CD1c-positive myeloid dendritic cell (primary cell): Measurements from ENCODE around the gene TMEM266.
A peak's percentile ranks its signal among the peaks of the same experiment; 100 is the strongest.

Experiments used
- DNase-seq: peaks from one replicate; pipeline ENCODE4 v3.0.0-alpha.2; 2016; ENCODE audit errors: extremely low spot score

TMEM266 gene

DNA sequence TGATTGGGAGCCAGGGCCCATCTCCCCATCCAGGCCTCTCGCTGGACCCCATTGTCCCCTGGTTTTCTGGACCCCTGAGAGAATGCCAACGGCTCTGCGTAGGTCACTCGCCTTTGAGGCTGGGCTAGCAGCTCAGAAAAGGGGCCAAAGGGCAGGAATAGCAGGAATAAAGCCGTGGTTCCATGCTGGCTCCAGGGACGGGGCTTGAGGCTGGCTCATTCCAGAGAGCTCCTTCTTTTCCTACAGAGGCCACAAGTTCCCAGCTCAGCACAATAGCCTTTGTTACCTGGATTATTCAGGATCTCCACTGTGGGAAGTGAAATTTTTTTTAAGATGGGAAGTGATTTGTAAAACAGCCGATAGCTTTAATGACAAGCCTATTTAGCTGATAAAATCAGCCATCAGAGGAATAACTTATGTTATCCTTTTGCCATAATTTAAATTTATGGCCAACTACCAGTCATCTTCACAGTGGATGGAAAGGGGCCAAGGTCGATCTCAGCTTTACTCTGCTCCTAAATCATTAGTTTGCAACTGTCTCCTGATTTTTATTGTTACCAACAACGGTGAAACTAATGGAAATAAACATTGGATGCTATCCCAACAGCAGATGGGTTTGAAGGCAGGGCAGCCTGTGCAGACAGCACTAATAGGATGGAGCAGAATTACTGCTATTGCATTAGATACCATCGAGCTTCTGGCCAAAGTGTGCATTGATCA, 124.3 kb downstream of the TMEM266 start:
- no peak for DNase-seq

DNA sequence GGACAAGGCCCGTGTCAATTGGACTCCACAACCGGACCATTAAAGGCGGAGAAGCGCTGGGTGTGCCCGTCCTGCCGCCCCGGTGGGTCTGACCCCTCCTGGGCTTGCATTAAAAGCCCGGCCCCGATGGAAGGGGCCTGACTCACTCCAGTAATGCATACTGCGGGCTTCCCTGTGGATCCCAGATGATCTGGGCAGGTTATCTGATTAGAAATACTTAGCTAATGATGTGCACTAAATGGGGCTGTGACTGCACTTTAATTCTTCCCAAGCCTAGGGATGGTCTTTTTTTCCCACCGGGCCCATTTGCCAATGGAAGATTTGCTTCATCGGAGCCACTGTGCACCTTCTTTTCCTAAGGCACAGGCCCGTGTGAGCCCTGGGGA, 124.9 kb downstream of the TMEM266 start:
- DNase-seq: no peak

DNA sequence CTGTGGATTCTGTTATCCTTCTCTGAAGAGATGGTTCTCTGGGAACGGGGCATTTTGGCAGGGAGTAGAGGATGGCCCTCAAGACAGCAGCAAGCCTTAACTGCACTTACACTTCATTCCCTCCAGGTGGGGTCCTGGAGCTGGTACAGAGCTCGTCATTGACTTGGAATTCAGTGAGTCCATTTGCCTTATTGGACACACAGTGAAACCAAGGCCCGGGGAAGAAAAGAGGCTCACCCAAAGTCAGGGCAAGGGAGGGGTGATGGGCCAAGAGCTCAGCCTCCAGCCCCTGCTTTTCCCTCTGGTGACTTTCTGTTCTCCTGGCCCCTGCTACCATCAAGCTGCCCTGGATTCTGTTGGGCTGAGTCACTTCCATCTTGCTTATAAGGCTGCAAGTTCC, 125.9 kb downstream of the TMEM266 start:
- DNase-seq: peak; percentile 37

DNA sequence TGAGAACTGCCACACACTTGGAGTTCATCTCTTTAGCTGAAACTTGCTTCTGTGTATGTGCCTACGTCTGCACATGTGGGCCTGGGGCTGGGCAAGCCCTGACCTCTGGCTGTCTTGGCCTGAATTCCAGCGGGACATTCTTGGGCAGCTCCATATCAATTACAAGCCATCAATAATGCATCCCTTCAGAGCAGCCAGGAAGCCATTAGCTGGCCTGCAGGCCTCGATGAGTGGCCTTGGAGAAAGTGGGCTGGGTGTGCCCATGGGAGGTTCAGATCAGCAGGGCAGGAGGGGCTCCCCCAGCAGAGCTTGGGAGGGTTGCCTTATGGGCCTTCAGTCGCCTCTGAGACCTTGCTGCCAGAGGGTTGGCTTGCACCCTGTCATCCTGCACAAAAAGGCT, 127.4 kb downstream of the TMEM266 start:
- DNase-seq: no peak

DNA sequence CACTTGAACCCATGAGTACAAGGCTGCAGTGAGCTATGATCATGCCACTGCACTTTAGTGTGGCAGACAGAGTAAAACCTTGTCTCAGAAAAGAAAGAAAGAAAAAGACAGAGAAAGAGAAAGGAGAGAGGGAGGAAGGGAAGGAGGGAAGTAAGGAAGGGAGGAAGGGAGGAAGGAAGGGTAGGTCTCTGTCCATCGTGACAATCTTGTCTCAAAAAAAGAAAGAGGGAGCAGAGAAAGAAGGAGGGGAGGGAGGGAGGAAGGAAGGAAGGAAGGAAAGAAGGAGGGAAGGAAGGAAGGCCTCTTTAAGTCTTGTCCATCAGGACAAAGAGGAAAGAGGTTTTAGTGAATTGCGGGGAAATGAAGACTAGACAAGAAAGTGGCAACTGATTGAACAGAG, 129.3 kb downstream of the TMEM266 start:
- DNase-seq: no peak

DNA sequence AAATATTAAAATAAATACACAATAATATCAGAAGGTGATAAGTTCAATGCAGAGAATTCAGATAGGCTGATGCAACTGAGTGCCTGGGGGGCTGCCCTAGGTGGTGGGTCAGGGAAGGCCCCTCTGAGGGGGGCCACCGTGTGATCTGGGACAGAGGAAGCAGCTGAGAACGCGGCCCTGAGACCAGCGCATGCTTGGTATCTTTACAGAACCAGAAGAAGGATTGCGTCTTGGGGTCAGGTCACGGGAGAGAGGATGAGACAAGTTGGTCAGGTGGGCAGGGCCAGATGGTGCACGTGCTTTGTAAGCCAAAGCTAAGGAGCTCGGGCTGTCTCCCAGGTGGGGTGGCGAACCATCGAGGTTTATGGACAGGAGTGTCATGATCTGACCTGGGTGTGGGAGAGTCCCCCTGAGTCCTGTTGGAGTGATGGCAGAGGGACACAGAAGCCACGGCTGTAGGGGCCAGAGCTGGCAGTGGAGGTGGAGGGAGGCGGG, 130.3 kb downstream of the TMEM266 start:
- no peak for DNase-seq

DNA sequence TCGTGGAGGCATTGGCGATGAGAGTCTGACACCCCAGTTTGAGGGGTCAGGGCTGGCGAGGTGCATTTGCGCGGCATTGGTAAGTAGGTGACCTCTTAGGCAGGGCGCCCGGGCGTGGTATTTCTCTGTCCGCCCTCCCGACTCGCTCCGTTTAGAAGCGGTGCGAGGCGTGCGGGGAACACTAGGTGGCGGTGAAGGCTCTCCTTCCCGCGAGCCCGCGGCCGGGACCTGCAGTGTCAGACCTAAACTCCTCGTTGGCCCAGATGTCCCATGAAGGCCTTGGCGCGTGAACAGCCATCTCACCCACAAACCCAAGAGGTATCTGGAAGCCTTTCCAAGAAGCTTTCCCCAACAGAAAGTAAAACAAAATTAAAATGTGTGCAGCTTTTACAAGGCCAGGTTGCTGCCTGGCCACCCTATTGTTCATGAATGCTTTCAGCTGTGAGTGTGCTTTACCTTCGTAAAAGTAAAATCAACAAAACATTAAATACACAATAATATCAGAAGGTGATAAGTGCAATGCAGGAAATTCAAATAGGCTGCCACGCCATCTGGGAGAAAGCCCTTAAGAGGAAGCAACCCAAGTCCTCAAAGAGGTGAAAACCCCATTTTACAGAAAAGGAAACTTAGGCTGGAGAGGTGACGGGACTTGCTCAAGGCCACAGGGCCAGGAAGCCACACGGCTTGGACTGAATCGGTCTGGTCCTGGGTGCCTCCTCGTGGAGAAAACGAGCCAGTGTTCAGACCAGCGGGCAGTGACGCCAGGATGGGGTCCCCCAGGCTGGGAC, 131.2 kb downstream of the TMEM266 start:
- peak; percentile 70 for DNase-seq

DNA sequence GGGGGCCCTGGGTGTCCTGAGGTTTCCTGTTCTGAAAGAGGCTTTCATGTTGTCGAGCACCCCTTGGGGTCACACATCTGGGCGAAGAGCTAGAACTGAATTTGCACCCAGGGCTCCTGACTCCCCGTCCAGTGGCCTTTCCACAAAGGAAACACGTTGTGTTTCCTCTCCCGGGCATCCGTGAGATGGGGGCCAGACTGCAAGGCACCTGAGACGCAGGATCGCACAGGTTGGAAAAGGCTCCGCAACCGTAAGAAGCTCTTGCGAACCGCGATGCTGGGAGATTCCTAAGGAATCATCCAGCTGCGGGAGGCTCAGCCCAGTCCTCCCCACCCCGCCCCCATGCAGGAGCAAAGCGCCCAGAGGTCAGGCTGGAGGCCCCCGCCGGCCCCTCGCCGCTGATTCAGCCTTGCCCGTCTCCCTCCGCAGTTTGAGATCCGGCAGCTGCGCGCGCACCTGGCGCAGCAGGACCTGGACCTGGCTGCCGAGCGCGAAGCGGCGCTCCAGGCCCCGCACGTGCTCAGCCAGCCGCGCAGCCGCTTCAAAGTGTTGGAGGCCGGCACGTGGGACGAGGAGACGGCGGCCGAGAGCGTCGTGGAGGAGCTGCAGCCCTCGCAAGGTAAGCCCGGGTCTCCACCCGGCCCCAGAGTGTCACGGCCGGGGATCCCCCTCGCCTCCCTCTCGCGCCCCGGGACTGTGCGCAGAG, 131.9 kb downstream of the TMEM266 start:
- no peak for DNase-seq

DNA sequence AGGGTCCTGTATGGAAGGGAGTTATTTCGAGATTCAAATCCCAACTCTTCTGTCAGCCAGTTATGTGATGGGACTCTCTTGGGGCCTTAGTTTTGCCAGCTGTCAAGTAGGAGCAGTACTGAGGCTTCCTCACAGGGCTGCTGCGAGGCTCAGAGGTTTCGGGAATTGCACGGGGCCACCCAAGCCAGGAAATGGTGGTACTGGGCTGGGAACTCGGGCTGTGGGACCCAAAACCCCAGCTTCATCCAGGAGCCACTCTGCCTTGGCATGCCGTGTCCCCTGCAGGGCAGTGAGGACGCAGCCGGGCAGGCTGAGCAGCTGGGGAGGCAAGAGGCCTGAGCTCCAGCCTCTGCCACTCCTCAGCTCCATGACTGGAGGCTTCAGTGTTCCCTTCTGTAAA, 132.9 kb downstream of the TMEM266 start:
- DNase-seq: no peak

DNA sequence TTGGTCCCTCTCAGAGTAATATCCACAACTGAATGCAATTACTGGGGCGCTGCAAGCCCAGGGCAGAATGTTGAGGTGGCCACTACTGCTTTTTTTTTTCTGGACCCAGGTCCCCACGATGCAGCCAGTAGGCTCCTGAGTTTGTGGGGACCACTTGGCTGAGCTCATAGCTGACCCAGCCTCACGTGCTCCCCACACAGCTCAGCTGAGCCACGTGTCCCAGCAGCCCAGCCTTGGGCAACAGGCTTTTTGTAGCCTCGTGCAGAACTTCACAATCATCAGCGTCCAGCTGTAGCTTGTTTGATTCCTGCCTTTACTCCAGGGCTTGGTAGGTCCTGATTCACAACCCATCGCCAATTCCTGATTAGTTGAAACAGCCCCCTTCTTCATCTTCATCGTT, 134.1 kb downstream of the TMEM266 start:
- DNase-seq: no peak

DNA sequence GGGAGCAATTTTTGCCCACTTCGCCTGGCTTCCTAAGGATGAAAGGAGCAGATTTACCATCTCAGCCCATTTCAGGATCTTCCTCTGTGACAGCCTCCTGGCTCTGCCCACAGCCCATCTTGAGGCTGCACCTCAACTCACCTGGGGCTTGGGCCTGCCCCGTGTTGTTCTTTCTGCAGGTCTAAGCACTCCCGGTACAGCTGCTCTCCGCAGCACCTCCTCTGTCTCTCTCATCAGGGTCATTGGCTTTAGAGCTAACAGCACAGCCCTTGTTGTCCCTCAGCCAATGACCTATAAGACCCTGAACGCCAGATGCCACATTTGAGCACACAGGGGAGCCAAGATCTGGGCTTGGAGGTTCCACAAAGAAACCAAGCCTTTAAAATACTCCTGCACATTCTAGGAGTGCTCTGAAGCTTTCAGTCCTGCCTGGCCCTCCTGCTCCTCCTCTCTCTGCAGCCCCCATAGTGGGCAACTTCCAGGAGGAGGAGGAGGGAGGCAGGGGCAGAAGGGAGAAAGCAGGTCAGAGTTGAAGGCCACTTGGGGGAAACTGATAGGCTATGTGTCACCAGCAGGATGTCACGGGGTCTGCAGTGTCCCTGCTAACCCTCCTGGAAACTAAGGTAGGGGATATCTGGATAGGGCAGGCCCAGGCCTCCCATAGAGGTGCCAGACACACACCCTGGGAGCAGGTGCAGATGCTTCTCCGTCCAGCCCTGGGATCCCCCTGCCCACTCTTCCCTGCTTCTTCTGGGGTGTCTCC, 135.9 kb downstream of the TMEM266 start:
- no peak for DNase-seq

DNA sequence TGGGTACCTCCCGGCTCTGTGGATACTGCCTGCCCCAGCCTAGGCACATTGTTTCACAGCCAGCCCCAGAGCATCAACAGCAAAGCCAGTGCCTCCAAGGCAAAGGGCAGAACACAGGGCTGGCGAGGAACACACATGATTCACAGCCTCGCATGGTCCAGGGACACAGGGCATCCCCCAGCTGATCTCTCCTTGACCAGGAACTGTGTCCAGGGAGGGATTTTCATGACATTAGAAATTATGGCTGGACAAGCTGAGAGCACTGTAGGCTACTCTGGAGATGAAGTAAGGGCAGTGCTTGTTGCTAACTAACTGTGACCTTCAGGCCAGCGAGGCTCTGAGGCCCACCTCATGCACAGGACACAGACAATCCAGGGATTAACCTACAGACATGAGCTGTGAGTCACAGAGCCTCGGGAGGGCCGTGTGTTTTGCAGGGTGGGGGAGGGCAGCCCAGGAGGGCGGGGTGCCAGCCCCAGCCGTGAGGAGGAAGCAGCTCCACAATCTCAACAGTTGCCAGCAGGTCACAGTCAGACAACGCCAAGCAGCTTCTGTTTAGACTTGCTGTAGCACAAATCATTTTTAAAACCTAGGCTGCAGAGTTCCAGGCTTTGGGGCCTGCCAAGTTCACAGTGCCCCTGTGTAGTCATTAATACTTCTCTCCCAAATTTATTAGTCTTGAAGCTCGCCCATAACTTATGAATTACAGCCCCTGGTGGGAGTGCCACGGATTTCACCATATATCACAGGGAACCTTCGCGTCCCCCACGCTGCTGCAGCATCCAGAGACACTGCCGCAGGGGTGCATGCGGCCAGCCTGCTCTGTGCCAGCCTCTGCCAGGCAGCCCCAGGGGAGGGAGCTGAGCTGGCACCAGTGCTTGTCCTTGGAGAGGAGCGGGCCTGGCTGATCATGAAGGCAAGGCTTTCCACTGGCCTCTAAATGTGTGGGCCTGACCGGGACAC, 136.8 kb downstream of the TMEM266 start:
- DNase-seq: peak; percentile 33

DNA sequence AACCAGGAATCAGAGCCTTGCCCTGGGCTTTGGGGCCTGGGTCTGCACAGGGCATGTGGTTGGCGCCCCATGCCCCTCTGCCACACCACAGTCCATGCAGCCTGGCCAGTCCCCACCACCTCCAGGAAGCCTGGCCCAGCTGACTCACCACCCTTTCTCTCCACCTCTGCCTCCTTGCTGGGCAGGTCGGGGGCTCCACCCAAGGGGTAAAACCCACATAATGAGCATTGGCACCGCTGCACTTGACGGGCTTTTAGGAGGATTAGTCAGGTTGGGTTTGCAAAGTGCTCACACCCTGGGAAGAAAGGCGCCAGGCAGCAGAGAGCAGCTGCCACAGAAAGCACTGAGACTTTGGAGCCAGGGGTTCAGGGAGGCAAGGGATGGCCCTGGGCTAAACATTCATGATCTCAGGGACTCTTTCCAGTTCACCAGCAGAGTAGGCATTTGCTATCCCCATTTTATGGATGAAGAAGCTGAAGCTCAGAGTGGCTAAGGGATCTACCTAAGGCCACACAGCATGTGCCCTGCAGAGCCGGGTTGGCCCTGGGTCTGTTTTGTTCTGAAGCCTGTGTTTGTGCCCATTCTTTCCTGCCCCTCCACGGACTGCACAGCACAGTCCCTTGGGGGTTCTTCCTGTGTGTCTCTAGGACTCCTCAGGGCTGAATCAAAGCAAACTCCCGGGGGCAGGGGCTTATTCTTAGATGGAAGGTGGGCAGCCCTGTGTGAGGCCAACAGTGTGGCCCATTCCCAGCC, 138.1 kb downstream of the TMEM266 start:
- no peak for DNase-seq

DNA sequence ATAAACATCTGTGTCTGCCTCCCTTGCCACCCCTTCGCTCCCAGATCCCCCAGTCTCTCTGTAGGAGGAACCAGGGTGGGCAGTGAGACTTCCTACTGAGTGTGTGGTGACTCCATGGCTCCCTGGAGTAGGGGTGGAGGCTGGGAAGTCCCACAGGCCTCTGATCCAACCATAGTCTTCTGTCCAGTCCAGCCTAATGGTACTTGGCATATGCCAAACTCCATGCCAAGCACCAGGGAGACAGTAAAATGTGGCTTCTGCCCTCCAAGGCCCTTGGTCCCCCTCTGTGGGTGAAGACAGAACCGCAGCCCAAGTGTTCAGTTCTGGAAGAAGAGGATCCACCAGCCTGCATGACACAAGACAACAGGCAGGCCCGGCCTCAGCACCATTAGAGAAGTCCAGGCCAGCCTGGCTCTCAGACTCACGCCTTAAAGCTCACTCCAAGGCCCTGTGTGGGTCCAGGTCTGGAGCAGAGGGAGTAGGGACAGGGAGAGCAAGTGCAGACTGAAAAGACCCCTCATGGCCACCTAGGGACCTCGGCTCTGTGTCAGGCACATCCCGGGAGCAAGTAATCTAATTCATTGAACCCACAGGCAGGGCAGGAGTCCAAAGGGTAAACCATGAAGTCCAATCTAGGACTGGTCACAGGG, 138.8 kb downstream of the TMEM266 start:
- no peak for DNase-seq

DNA sequence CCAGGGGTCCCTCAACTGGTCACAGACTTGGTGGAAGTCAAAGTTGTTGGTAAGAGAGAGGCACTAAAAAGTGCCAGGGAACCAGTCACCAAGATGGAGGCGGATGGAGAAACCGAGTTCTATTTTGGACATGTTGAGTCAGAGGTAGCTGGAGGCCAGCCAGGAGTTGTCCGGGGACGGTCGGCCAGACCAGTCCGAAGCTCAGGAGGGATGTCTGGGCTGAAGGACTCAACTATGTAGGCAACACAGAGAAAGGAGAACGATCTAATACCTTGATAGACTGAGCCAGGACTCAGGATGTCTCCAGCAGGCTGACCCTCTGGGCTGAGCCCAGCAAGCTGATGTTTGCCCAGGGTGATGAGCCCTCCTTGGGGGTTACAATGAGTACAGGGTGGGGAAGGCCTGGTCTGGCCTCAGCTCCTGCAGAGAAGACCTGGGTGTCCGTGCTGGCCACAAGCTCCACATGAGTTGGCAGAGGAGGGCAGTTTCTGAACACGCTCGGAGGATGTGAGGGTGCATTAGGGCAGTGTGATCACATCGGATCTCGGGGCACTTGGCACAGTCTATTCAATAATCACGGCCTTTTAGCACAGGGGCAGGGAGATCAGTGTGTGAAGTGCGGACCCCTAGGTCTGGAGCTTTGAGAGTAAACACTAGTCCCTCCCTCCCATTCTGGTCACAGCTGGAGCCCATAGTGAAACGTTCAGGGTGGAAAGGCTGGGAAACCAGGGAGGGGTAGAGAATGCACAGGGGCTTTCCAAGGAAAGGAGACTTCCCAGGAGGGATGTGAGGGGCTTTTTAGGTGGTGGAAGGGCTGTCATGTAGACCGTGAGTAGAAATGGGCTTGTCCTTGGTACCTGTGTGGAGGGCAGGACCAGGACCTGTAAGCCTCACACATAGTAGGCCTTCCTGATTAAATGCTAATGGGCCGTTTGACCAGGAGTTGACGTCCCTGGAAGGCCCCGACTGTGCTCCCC, 139.6 kb downstream of the TMEM266 start:
- DNase-seq: no peak

DNA sequence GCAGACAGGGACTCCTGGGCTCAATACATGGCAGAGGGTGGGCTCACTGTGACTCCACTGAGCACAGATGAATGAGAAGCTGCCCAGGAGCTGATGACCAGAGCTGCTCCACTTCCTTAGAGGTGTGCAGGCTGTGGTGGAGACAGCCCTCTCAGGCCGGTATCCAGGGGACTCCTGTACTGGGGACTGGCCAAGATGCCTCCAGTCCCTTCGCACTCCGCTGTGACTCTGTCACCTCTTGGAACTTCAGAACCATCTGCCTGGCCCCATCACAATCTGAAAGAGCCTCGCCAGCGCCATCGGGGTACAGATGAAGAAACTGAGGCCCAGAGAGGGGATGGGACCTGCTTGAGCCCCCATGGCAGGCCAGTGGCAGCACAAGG, 140.3 kb downstream of the TMEM266 start:
- DNase-seq: no peak

DNA sequence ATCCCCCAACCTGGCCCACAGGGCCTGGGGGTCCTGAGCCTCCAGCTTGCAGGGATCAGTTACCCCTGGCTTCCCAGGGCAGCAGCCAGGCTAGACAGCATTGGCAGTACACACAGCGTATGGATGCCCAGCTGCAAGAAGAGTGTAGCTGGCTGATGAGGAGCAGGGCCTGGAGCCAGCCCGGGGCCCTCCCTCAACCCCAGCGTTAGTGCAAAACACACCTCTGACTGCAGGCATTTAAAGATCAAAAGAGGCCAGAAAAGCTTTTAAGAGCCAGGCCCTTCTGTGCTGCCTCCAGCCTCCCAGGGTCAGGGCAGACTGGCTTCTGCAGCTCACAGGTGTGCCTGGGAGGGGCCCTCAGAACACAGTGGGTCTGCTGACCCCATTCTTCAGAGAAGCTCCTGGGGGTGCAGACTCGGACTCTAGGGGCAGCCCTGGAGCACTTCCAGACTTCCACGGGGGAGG, 140.9 kb downstream of the TMEM266 start:
- no peak for DNase-seq
